ENCODE data around the gene FER1L5. TPM values are rescaled to one million over a fixed set of nuclear protein-coding genes. Genes with fewer than 3 reads are reported as not detected.

Gene FER1L5
- total and polyA plus RNA-seq, 2 of the 8 experiments (the other 6 are each of a cell fraction or from before 2014, with no cell fraction given) = 0.23 to 0.88 TPM

DNA sequence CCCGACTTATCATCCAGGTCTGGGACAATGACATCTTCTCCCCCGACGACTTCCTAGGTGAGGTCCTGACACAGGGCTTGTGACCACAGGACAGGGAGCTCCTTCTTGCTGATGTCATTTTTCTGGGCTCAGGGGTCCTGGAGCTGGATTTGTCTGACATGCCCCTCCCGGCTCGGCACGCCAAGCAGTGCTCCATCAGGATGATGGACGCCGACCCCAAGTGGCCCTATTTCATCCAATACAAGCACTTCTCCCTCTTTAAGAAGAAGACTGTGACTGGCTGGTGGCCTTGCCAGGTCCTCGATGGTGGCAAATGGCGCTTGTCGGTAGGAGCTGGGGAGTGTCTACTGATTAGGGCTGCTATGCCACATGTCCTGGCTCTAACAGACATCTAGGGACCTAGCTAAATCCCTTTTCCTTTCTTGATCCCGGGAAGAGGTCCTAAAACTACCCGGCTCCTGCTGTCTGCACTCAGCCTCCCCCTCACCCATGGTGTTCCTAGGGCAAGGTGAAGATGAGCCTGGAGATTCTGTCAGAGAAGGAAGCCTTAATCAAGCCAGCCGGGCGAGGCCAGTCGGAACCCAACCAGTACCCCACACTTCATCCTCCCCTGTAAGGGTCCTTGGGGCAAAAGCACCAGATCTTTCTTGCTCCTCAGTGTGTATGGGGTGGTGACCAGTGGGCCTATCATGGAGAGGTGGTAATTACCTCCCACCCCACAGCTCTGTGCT, 60.6 kb downstream of the FER1L5 start:
- Histone ChIP-seq H2BK15ac (ENCODE audit: low read length) (no peak overlapping the region), H3K9ac (replicated peaks in 1 of 4; ENCODE audit: extremely low read depth in 1 of 4, low read depth in 3 of 4, low read length in 3 of 4) (no peak overlapping the region), H3K27ac (ENCODE audit: low read depth, low read length) (no peak overlapping the region), H3K14ac (ENCODE audit: insufficient read length) (no peak overlapping the region), H2AFZ (ENCODE audit: low read length) (no peak overlapping the region), H4K91ac (replicated peaks; ENCODE audit: insufficient read length, low read length) (no peak overlapping the region), H2BK20ac (ENCODE audit: low read length) (no peak overlapping the region), H4K5ac (ENCODE audit: insufficient read length, low read depth, low read length) (no peak overlapping the region), H4K8ac (ENCODE audit: extremely low read depth, insufficient read depth, low read length) (no peak overlapping the region), H3K23me2 (ENCODE audit: low read depth, low read length) (no peaks in the 10 kb centered on the region), H2AK5ac (ENCODE audit: low read depth, low read length) (no peak overlapping the region), H4K20me1 (replicated peaks in 1 of 2; ENCODE audit: control insufficient read depth in 1 of 2, insufficient read depth in 2 of 2, low read length in 2 of 2) (no peaks in the 10 kb centered on the region), H3K79me2 (ENCODE audit: control insufficient read depth in 1 of 2, insufficient read depth in 2 of 2, low read length in 2 of 2) (no peaks in the 10 kb centered on the region), H3K23ac (ENCODE audit: insufficient read length) (no peak overlapping the region), H3K4me1 (replicated peaks in 1 of 4; ENCODE audit: control insufficient read depth in 3 of 4, insufficient read depth in 4 of 4, low read length in 3 of 4) (no peaks in the 10 kb centered on the region), H3K18ac (ENCODE audit: extremely low read depth, low read length) (no peak overlapping the region), H3K4me2 (ENCODE audit: insufficient read depth in 1 of 2, low read depth in 2 of 2, low read length in 2 of 2) (no peak overlapping the region), H3K27me3 (replicated peaks in 1 of 4; ENCODE audit: control insufficient read depth in 3 of 4, extremely low read depth in 1 of 4, insufficient read depth in 3 of 4, low read length in 3 of 4) (no peaks in the 10 kb centered on the region), H3K9me3 (ENCODE audit: insufficient read depth in 2 of 2, low read depth in 1 of 2, low read length in 1 of 2) (no peaks in the 10 kb centered on the region), H3K56ac (replicated peaks; ENCODE audit: insufficient read length, low read depth, low read length) (no peak overlapping the region), H3K79me1 (ENCODE audit: low read depth, low read length) (no peaks in the 10 kb centered on the region), H3K4me3 (ENCODE audit: extremely low read depth in 1 of 4, insufficient read depth in 2 of 4, low read depth in 3 of 4, low read length in 4 of 4) (no peak overlapping the region), H2BK12ac (ENCODE audit: low read depth, low read length) (no peak overlapping the region), H3K36me3 (ENCODE audit: control insufficient read depth in 2 of 4, insufficient read depth in 4 of 4, low read length in 3 of 4) (peaks cover 9 to 21% (median 19%) of the 10 kb centered on the region in 4 experiments), H2BK5ac (ENCODE audit: low read depth, low read length) (no peak overlapping the region), H3K4ac (replicated peaks; ENCODE audit: insufficient read length, low read depth, low read length) (no peak overlapping the region), H2BK120ac (replicated peaks; ENCODE audit: low read depth, low read length) (no peak overlapping the region)
- DNase-seq (ENCODE audit: low read depth in 1 of 2, low spot score in 2 of 2) (no peak), FAIRE-seq (no peak)
- ChIA-PET CTCF (ENCODE audit: partially characterized antibody) (no interaction called here), POLR2A (ENCODE audit: partially characterized antibody) (interaction anchor here (0.9 to 1.8 kb wide), 3 partner anchors 9 to 24 kb away, joined by 3 to 4 read pairs (median 4); no protein-coding TSS in a partner anchor)
- WGBS, 2 experiments (ENCODE audit: extremely low coverage in 1 of 2, insufficient coverage in 1 of 2, insufficient read length in 1 of 2, insufficient replicate concordance in 2 of 2, low coverage in 1 of 2, low lambda C conversion rate in 2 of 2, missing lambda C conversion rate in 1 of 2) = 92% methylated on average over 16 of the region's 16 CpGs; no CpG with 5 or more reads in 1 of the 2 experiments
- TF ChIP-seq SP1 (IDR thresholded peaks at IDR 0.05; ENCODE audit: low read depth, low read length) = no peak
- TF ChIP-seq ASH2L (IDR thresholded peaks at IDR 0.05; ENCODE audit: low read length) = no peak
- no peak for TF ChIP-seq SIX5 (IDR thresholded peaks at IDR 0.05; ENCODE audit: low read depth, low read length)
- TF ChIP-seq TBP (IDR thresholded peaks at IDR 0.05; ENCODE audit: low read depth, low read length) = no peak
- TF ChIP-seq EGR1 (IDR thresholded peaks at IDR 0.05; ENCODE audit: borderline replicate concordance, low read depth, low read length) = no peak
- no peak for TF ChIP-seq SRF (IDR thresholded peaks at IDR 0.05; ENCODE audit: low read depth, low read length)
- TF ChIP-seq, protein P1, sequence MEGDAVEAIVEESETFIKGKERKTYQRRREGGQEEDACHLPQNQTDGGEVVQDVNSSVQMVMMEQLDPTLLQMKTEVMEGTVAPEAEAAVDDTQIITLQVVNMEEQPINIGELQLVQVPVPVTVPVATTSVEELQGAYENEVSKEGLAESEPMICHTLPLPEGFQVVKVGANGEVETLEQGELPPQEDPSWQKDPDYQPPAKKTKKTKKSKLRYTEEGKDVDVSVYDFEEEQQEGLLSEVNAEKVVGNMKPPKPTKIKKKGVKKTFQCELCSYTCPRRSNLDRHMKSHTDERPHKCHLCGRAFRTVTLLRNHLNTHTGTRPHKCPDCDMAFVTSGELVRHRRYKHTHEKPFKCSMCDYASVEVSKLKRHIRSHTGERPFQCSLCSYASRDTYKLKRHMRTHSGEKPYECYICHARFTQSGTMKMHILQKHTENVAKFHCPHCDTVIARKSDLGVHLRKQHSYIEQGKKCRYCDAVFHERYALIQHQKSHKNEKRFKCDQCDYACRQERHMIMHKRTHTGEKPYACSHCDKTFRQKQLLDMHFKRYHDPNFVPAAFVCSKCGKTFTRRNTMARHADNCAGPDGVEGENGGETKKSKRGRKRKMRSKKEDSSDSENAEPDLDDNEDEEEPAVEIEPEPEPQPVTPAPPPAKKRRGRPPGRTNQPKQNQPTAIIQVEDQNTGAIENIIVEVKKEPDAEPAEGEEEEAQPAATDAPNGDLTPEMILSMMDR (IDR thresholded peaks at IDR 0.05; ENCODE audit: control extremely low read depth in 1 of 3, insufficient read depth in 1 of 3, low read depth in 1 of 3, low read length in 3 of 3) = no peak
- TF ChIP-seq EP300 (IDR thresholded peaks at IDR 0.05; ENCODE audit: borderline replicate concordance in 1 of 2, low read depth in 2 of 2, low read length in 2 of 2) = no peak
- no peak for TF ChIP-seq SUZ12 (IDR thresholded peaks at IDR 0.05; ENCODE audit: low read length)
- TF ChIP-seq RBBP5 (IDR thresholded peaks at IDR 0.05; ENCODE audit: borderline replicate concordance, low read depth, low read length) = no peak
- TF ChIP-seq CHD1 (IDR thresholded peaks at IDR 0.05; ENCODE audit: low read depth, low read length) = no peak
